DND-41 (cell line): ENCODE data around the gene SAT2.
"Not testable (repeated sequence)": the region's sequence is repeated elsewhere in the genome, so short reads cannot be mapped to it uniquely, and the experiment has no call there.

Experiments
- ATAC-seq: fragments of 200-7000 bp; cut with Tn5 transposase; 3 replicates; pipeline ENCODE4 v1.9.1; 2021; ENCODE audit warnings: low read depth; ENCODE audit not compliant: insufficient read depth
- DNase-seq: peaks from one replicate; pipeline ENCODE4 v3.0.0-alpha.2; 2020
- H2AFZ ChIP-seq: 2 replicates; pipeline ENCODE4 v1.6.0; 2012; ENCODE audit warnings: low read depth, low read length
- H3K27ac ChIP-seq: 2 replicates; pipeline ENCODE4 v1.5.1; 2012; ENCODE audit warnings: low read length, inconsistent platforms
- H3K27me3 ChIP-seq: fragments of 200-600 bp; sonication (generic); 2 replicates; pipeline ENCODE4 v1.6.0; 2012; ENCODE audit warnings: low read length, mild to moderate bottlenecking, inconsistent platforms; ENCODE audit not compliant: insufficient read depth, poor library complexity
- H3K36me3 ChIP-seq: 2 replicates; pipeline ENCODE4 v1.5.1; 2012; ENCODE audit warnings: low read length, inconsistent platforms; ENCODE audit not compliant: insufficient read depth
- H3K4me1 ChIP-seq: 2 replicates; pipeline ENCODE4 v1.5.1; 2012; ENCODE audit warnings: mild to moderate bottlenecking, low read length; ENCODE audit not compliant: insufficient read depth
- H3K4me2 ChIP-seq: 2 replicates; pipeline ENCODE4 v1.6.0; 2012; ENCODE audit warnings: mild to moderate bottlenecking, moderate library complexity, low read length, inconsistent platforms; ENCODE audit not compliant: insufficient read depth
- H3K4me3 ChIP-seq, 2 experiments: fragments of 200-600 bp in 1 of 2; shearing (Covaris generic) in 1 of 2; 2 replicates each; pipeline ENCODE4 v1.5.1; 2012 to 2016; ENCODE audit warnings: inconsistent platforms in 2 of 2, low read length in 2 of 2, mild to moderate bottlenecking in 2 of 2, low read depth in 1 of 2, moderate library complexity in 1 of 2
- H3K79me2 ChIP-seq: 2 replicates; pipeline ENCODE4 v1.6.0; 2012; ENCODE audit warnings: low read length, inconsistent platforms; ENCODE audit not compliant: insufficient read depth
- H3K9ac ChIP-seq: 2 replicates; pipeline ENCODE4 v1.6.0; 2012; ENCODE audit warnings: low read depth, mild to moderate bottlenecking, inconsistent platforms, low read length, moderate library complexity
- H3K9me3 ChIP-seq: 2 replicates; pipeline ENCODE4 v1.5.1; 2012; ENCODE audit warnings: low read length, moderate library complexity, mild to moderate bottlenecking, inconsistent platforms; ENCODE audit not compliant: insufficient read depth, severe bottlenecking
- H4K20me1 ChIP-seq: 2 replicates; pipeline ENCODE4 v1.6.0; 2012; ENCODE audit warnings: low read length; ENCODE audit not compliant: insufficient read depth
- CTCF ChIP-seq: IDR thresholded peaks from 2 replicates; pipeline ENCODE4 v1.5.1; 2012; ENCODE audit warnings: borderline replicate concordance, low read length, moderate library complexity, mild to moderate bottlenecking; ENCODE audit not compliant: poor library complexity, severe bottlenecking; ENCODE audit errors: extremely low read depth
- EZH2 ChIP-seq: IDR thresholded peaks from 3 replicates; pipeline ENCODE4 v1.6.1; 2012; ENCODE audit warnings: borderline replicate concordance, low read depth, mild to moderate bottlenecking, moderate library complexity, low read length, inconsistent platforms; ENCODE audit not compliant: severe bottlenecking

The SAT2 gene

GRCh38 chr17:7626307-7626706 is 1.3 kb downstream of the SAT2 start:
- ATAC-seq: no peak
- DNase-seq: no peak
- Histone ChIP-seq H3K27ac (no peak overlapping the region; the same call in 1 of the 2 replicates), H3K36me3 (no peaks in the 10 kb centered on the region), H4K20me1 (peaks cover 9% of the 10 kb centered on the region), H3K9ac (peak overlapping the region; percentile 77; the same call in 1 of the 2 replicates), H3K27me3 (no peaks in the 10 kb centered on the region), H3K4me3 (0 out of 4 replicates have a peak overlapping the region, but pooled peaks of 1 of the 2 experiments have one; percentile 82), H3K4me2 (peak overlapping the region; percentile 95; the same call in 1 of the 2 replicates), H3K4me1 (peaks cover 20% of the 10 kb centered on the region), H3K79me2 (no peaks in the 10 kb centered on the region; the same call in 1 of the 2 replicates), H3K9me3 (no peaks in the 10 kb centered on the region), H2AFZ (no peak overlapping the region)
- TF ChIP-seq CTCF: no peak
- no peak for TF ChIP-seq EZH2

- not testable (repeated sequence) for H2AFZ ChIP-seq, H3K27ac ChIP-seq, ATAC-seq, DNase-seq, H3K79me2 ChIP-seq, H3K9ac ChIP-seq, H3K9me3 ChIP-seq, H3K4me3 ChIP-seq, H3K36me3 ChIP-seq, H3K4me2 ChIP-seq, H4K20me1 ChIP-seq, H3K27me3 ChIP-seq
- H3K4me1 ChIP-seq: peaks cover 20% of the 10 kb centered on the region
Measured at GRCh38 chr17:7625749-7626148, 1.9 kb downstream of the SAT2 start.

GRCh38 chr17:7623661-7624060 is 4.0 kb downstream of the SAT2 start:
- Histone ChIP-seq H3K4me1 (peaks cover 20% of the 10 kb centered on the region), H2AFZ (no peak overlapping the region), H3K4me2 (no peak overlapping the region), H3K27ac (no peak overlapping the region), H3K9me3 (no peaks in the 10 kb centered on the region), H3K27me3 (no peaks in the 10 kb centered on the region), H3K4me3 (no peak overlapping the region), H3K9ac (no peak overlapping the region), H3K36me3 (no peaks in the 10 kb centered on the region), H3K79me2 (no peaks in the 10 kb centered on the region; the same call in 1 of the 2 replicates), H4K20me1 (peaks cover 9% of the 10 kb centered on the region; the same call in 1 of the 2 replicates)
- DNase-seq (no peak), ATAC-seq (no peak)
- TF ChIP-seq CTCF: no peak
- no peak for TF ChIP-seq EZH2

GRCh38 chr17:7620835-7621234 is 6.8 kb downstream of the SAT2 start:
- H3K9me3 ChIP-seq: no peaks in the 10 kb centered on the region
- no peak overlapping the region for H2AFZ ChIP-seq
- no peaks in the 10 kb centered on the region for H3K27me3 ChIP-seq
- 0 out of 2 replicates have a peak, but pooled peaks cover under 1% of the 10 kb centered on the region for H3K4me1 ChIP-seq
- H3K36me3 ChIP-seq: no peaks in the 10 kb centered on the region
- TF ChIP-seq CTCF (no peak), EZH2 (no peak)
- no peaks in the 10 kb centered on the region for H3K79me2 ChIP-seq
- no peaks in the 10 kb centered on the region for H4K20me1 ChIP-seq
- no peak for ATAC-seq
- H3K9ac ChIP-seq: no peak overlapping the region
- H3K4me2 ChIP-seq: no peak overlapping the region
- H3K27ac ChIP-seq: no peak overlapping the region
- DNase-seq: no peak
- H3K4me3 ChIP-seq: no peak overlapping the region
